Left ventricle myocardium inferior (tissue), 1 donor: ENCODE data around the gene ULK4. TPM values are rescaled to one million over a fixed set of nuclear protein-coding genes. Genes with fewer than 3 reads are reported as not detected.

Experiments used
- DNase-seq: peaks from one replicate; pipeline ENCODE4 v3.0.0-alpha.2; 2020
- H3K27ac ChIP-seq: fragments of 200-600 bp; replicated peaks from 2 replicates; pipeline ENCODE4 v1.8.0; 2021
- H3K27me3 ChIP-seq: fragments of 200-600 bp; 2 replicates; pipeline ENCODE4 v1.8.0; 2021; ENCODE audit warnings: low read depth
- H3K36me3 ChIP-seq: fragments of 200-600 bp; 2 replicates; pipeline ENCODE4 v1.8.0; 2021
- H3K4me1 ChIP-seq: fragments of 200-600 bp; 2 replicates; pipeline ENCODE4 v1.8.0; 2021
- H3K4me3 ChIP-seq: fragments of 200-600 bp; 2 replicates; pipeline ENCODE4 v1.8.0; 2021; ENCODE audit warnings: mild to moderate bottlenecking, moderate library complexity
- H3K9me3 ChIP-seq: fragments of 200-600 bp; replicated peaks from 2 replicates; pipeline ENCODE4 v1.8.0; 2021
- intact Hi-C: fragments of 100-400 bp; cut with micrococcal nuclease; formaldehyde crosslinking; loops from one replicate; pipeline ENCODE4 v1.11.0; 2022
- total RNA-seq: library from RNA; stranded (reverse); fragmentation: NEBNext Ultra II Directional; extraction: Animal tissue kit (Norgen Biotek cat#: 25700); gene quantifications from one replicate; pipeline ENCODE4 v1.2.1, GENCODE V29; 2021
- TF ChIP-seq, protein P1 (sequence below): fragments of 200-600 bp; IDR thresholded peaks from 2 replicates; pipeline ENCODE4 v1.8.0; 2021; ENCODE audit warnings: antibody characterized with exemption, mild to moderate bottlenecking, borderline replicate concordance
- donor health status: DM: no; HTN: yes; CAD: no; lungs with severe emphysema.

Gene ULK4
- total RNA-seq, 1 donor from 2014 or later = 1.8 TPM

DNA sequence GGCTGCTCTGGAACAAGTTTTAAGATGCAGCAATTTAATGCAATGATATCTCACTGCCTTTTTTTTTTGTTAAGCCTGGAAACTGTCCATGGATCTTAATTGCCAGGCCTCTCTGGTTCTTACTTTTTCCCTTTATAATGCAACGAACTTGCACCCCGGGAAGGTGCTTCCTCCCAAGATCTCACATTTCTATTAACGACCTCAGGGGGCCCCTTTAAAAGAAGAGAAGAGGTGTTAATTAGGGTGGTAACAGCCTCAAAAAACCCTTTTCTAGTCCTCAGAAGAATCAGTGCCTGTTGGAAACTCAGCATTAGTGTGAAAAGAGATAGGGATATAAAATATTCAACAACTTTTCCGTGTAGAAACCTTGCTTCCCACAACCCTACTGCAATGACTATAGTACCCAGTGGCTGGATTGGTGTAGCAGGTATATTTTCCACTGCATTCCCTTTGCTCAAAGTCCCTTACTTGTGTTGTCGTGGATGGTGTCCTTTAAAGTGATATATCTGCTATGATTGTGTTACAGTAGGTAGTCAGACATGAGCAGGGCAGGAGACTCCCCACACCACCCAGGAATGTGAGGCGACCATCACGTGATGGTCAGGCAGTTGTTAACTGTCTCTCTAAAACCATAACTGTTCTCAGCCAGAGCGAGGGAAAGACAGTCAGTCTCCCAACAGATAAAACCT, 640.8 kb downstream of the ULK4 start:
- no peaks in the 10 kb centered on the region for H3K9me3 ChIP-seq
- TF ChIP-seq, protein P1, sequence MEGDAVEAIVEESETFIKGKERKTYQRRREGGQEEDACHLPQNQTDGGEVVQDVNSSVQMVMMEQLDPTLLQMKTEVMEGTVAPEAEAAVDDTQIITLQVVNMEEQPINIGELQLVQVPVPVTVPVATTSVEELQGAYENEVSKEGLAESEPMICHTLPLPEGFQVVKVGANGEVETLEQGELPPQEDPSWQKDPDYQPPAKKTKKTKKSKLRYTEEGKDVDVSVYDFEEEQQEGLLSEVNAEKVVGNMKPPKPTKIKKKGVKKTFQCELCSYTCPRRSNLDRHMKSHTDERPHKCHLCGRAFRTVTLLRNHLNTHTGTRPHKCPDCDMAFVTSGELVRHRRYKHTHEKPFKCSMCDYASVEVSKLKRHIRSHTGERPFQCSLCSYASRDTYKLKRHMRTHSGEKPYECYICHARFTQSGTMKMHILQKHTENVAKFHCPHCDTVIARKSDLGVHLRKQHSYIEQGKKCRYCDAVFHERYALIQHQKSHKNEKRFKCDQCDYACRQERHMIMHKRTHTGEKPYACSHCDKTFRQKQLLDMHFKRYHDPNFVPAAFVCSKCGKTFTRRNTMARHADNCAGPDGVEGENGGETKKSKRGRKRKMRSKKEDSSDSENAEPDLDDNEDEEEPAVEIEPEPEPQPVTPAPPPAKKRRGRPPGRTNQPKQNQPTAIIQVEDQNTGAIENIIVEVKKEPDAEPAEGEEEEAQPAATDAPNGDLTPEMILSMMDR = no peak
- H3K27ac ChIP-seq = no peak overlapping the region
- no peaks in the 10 kb centered on the region for H3K36me3 ChIP-seq
- peaks cover 6% of the 10 kb centered on the region for H3K4me1 ChIP-seq
- intact Hi-C loops = no loop called here
- no peak for DNase-seq
- no peak overlapping the region for H3K4me3 ChIP-seq
- no peaks in the 10 kb centered on the region for H3K27me3 ChIP-seq

GRCh38 chr3:41318520-41318919, 643.4 kb downstream of the ULK4 start:
- Histone ChIP-seq H3K4me1 (no peaks in the 10 kb centered on the region), H3K27me3 (no peaks in the 10 kb centered on the region), H3K4me3 (no peak overlapping the region), H3K9me3 (no peaks in the 10 kb centered on the region), H3K27ac (no peak overlapping the region), H3K36me3 (no peaks in the 10 kb centered on the region)
- TF ChIP-seq, protein P1 = no peak
- no peak for DNase-seq
- intact Hi-C loops = no loop called here

GRCh38 chr3:41317718-41318117, 644.2 kb downstream of the ULK4 start:
- H3K27me3 ChIP-seq = no peaks in the 10 kb centered on the region
- H3K4me1 ChIP-seq = no peaks in the 10 kb centered on the region
- intact Hi-C loops = no loop called here
- no peak overlapping the region for H3K4me3 ChIP-seq
- H3K27ac ChIP-seq = no peak overlapping the region
- H3K9me3 ChIP-seq = no peaks in the 10 kb centered on the region
- H3K36me3 ChIP-seq = no peaks in the 10 kb centered on the region
- TF ChIP-seq, protein P1 = no peak
- no peak for DNase-seq

DNA sequence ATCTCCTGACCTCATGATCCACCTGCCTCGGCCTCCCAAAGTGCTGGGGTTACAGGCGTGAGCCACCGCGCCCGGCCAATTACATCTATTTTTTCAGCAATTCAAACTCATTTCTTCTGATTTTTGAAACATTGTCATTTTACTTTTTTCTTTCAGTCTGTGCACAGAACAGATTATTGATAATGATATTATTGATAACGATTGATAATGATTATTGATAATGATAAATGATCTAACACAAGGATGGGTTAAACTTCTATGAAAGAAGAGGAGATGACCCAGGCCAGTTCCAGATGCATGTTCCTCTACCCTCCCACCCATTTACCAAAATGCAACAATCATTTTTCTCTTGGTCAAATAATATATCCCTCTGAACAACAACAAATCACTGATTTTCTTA, 644.6 kb downstream of the ULK4 start:
- Histone ChIP-seq H3K36me3 (no peaks in the 10 kb centered on the region), H3K27ac (no peak overlapping the region), H3K4me3 (no peak overlapping the region), H3K27me3 (no peaks in the 10 kb centered on the region), H3K4me1 (no peaks in the 10 kb centered on the region), H3K9me3 (no peaks in the 10 kb centered on the region)
- TF ChIP-seq, protein P1 = no peak
- intact Hi-C loops = no loop called here
- DNase-seq = no peak

DNA sequence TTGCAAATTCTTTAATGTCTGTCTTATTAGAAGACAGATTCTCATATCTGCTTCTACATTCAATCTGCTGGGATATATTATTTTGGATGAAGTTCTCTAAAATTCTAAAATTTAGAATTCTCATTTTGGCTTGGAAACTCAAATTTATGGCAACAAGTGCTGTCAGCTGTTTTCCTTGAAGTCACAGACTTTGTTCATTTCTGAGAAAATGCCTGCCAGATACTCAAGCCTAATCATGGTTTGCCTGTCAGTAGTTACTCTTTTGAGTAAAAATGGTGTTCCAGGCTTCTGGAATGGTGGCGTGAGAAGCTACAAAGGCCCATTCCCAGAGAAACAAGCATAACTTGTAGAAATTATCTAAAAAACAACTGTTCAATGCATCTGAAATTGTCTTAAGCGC, 646.8 kb downstream of the ULK4 start:
- Histone ChIP-seq H3K9me3 (no peaks in the 10 kb centered on the region), H3K4me3 (no peak overlapping the region), H3K27ac (no peak overlapping the region), H3K27me3 (no peaks in the 10 kb centered on the region), H3K4me1 (no peaks in the 10 kb centered on the region), H3K36me3 (no peaks in the 10 kb centered on the region)
- intact Hi-C loops = no loop called here
- no peak for DNase-seq
- TF ChIP-seq, protein P1 = no peak
